ENCODE data around the gene SOS1.

SOS1 gene

DNA sequence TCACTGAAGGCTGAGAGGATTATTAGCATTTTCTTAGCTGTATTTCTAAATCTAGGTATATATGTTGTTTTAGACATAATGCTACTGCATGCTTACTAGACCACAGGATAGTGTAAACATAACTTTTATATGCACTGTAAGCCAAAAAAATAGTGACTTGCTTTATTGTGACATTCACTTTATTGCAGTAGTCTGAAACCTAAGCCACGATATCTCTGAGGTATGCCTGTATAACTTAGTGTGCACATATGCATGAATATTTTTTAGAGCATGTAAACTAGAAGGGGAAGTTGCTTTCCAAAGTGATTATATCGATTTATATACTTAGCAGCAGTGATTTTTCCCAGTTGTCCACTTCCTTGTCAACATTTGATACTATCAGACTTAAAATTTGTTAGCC is 81.8 kb downstream of the SOS1 start:
- Mint-ChIP-seq H3K9me3 (no peaks in the 10 kb centered on the region), H3K27ac (no peak overlapping the region), H3K27me3 (no peaks in the 10 kb centered on the region), H3K4me3 (no peak overlapping the region), H3K4me1 (no peaks in the 10 kb centered on the region)
- ATAC-seq: no peak
- DNase-seq: no peak

DNA sequence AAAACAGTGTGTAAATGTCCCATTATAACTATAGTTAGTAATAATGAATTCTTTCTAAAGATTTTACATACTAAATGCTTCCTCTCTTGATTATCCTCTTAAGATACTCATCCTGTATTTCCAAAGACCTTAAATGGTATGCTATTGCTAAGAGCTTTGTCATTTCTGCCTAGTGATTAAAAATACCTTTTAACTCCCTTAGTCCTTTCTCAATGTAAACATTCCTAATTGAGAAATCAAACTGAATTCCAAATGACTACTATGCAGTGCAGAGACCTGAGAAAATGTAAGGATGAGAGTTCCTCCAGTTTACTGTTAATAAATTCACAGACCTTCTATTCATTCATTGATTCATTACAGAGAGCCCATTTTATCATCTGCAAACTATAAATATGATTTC is 86.9 kb downstream of the SOS1 start:
- Mint-ChIP-seq H3K27me3 (no peaks in the 10 kb centered on the region), H3K27ac (no peak overlapping the region)

GRCh38 chr2:39027421-39027820 is 93.4 kb downstream of the SOS1 start:
- no peak overlapping the region for H3K4me3 Mint-ChIP-seq
- no peak for ATAC-seq
- no peaks in the 10 kb centered on the region for H3K27me3 Mint-ChIP-seq
- H3K9me3 Mint-ChIP-seq: no peaks in the 10 kb centered on the region
- peaks cover 1% of the 10 kb centered on the region for H3K4me1 Mint-ChIP-seq
- no peak for DNase-seq
- H3K27ac Mint-ChIP-seq: no peak overlapping the region

More for the DNA sequence above, 86.9 kb downstream of the SOS1 start:
- H3K4me3 Mint-ChIP-seq: no peak overlapping the region
- peaks cover 6% of the 10 kb centered on the region for H3K4me1 Mint-ChIP-seq
- H3K9me3 Mint-ChIP-seq: no peaks in the 10 kb centered on the region
- no peak for DNase-seq
- no peak for ATAC-seq

- Mint-ChIP-seq H3K4me3 (no peak overlapping the region), H3K9me3 (no peaks in the 10 kb centered on the region), H3K4me1 (no peaks in the 10 kb centered on the region), H3K27me3 (no peaks in the 10 kb centered on the region), H3K27ac (no peak overlapping the region)
- DNase-seq (no peak), ATAC-seq (no peak)
Measured at GRCh38 chr2:39024833-39025232, 96.0 kb downstream of the SOS1 start.

- no peak for ATAC-seq
- DNase-seq: no peak
- H3K27me3 Mint-ChIP-seq: no peaks in the 10 kb centered on the region
- no peak overlapping the region for H3K27ac Mint-ChIP-seq
- no peak overlapping the region for H3K4me3 Mint-ChIP-seq
- H3K4me1 Mint-ChIP-seq: no peaks in the 10 kb centered on the region
- no peaks in the 10 kb centered on the region for H3K9me3 Mint-ChIP-seq
Measured at GRCh38 chr2:39023649-39024048, 97.2 kb downstream of the SOS1 start.

DNA sequence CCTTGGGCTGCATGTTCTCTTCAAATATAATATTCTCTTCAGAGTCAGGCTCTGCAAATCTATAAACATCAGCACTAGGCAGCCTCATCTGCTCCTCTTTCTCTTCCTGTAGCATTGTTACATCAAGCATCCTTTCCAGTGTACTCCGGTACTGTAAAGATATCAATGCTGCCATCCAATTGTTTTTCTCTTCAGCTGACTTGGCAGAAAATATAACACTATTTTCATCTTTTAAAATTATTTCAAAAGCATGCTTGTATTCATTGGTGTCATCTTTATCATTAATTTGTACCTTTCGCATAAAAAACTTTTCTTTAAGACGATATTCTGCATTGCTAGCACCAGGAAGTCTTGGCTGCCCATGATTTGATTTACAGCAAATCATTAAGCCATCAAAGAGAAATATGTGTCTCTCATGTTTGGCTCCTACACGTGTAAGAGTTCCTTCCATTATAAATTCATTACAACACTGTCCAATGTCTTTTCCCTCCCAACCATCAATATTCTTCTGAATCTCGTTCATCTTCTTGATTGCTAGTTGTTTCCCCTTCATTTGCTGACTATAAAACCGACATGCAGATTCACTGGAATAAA is 98.1 kb downstream of the SOS1 start:
- Mint-ChIP-seq H3K4me1 (no peaks in the 10 kb centered on the region), H3K27ac (peak overlapping the region in 1 of 2 donors; percentile 21), H3K9me3 (no peaks in the 10 kb centered on the region), H3K4me3 (no peak overlapping the region), H3K27me3 (no peaks in the 10 kb centered on the region)
- DNase-seq (no peak), ATAC-seq (no peak)

DNA sequence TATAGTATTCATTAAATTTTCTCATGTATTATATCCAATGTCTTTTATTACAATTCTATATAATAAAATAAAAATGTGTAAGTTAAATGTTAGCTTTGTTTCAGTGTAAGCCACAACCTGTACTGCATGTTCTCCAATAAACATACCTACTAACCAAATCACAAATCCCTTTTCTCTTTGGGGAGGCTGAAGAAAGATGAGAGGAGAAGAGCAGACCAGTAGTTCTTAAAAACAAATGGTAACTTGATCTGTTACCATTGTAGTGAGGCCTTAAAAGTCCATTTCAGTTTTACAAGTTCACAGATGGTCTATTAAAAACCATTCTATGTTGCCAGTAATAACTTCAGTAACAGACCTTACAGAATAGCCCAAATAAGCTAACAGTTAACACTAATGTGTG is 100.5 kb downstream of the SOS1 start:
- no peak overlapping the region for H3K4me3 Mint-ChIP-seq
- H3K27me3 Mint-ChIP-seq: no peaks in the 10 kb centered on the region
- no peak overlapping the region for H3K27ac Mint-ChIP-seq
- no peak for ATAC-seq
- no peaks in the 10 kb centered on the region for H3K9me3 Mint-ChIP-seq
- DNase-seq: no peak
- H3K4me1 Mint-ChIP-seq: no peaks in the 10 kb centered on the region

DNA sequence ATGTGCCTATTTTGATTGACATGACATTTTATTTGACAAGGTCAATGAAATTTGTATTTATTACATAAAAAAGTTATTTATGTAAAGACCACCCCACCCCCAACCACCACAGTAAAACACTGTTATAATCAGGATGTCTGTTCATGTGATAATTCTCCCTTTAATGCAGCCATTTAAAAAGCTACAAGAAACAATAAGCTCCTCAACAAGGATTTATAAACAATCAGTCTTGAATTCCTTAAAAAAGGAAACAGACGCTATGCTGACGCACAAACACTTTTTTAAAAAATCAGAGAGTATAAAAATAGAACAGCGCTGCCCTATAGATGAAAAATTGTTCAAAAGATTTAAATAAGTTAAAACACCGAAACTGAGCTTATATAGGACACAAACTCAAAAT is 102.2 kb downstream of the SOS1 start:
- Mint-ChIP-seq H3K27me3 (no peaks in the 10 kb centered on the region), H3K4me1 (no peaks in the 10 kb centered on the region), H3K4me3 (no peak overlapping the region), H3K9me3 (no peaks in the 10 kb centered on the region), H3K27ac (no peak overlapping the region)
- no peak for ATAC-seq
- no peak for DNase-seq

DNA sequence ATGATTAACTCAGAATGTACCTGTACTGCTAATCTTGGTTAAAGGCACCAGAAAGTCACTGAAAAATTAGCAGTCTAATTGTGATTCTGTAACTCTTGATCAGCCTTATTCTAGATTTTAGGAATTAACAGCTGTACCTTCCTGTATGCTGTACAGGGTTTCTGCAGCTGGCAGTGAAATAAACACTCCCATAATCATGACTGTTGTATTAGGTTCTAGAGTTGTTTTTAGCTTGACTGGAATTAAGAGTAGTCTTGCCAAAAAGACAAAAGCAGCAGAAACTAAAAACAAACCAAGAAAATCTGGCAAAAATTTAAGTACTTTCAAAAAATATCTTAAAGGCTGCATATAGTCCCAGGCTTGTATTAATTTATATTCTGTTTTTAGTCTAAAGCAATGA is 103.5 kb downstream of the SOS1 start:
- H3K27ac Mint-ChIP-seq: no peak overlapping the region
- H3K4me1 Mint-ChIP-seq: no peaks in the 10 kb centered on the region
- DNase-seq: no peak
- H3K4me3 Mint-ChIP-seq: no peak overlapping the region
- H3K27me3 Mint-ChIP-seq: no peaks in the 10 kb centered on the region
- H3K9me3 Mint-ChIP-seq: no peaks in the 10 kb centered on the region
- ATAC-seq: no peak

- no peak for DNase-seq
- H3K27ac Mint-ChIP-seq: peak overlapping the region in 1 of 2 donors; percentile 29
Measured at GRCh38 chr2:39015424-39015823, 105.4 kb downstream of the SOS1 start.

DNA sequence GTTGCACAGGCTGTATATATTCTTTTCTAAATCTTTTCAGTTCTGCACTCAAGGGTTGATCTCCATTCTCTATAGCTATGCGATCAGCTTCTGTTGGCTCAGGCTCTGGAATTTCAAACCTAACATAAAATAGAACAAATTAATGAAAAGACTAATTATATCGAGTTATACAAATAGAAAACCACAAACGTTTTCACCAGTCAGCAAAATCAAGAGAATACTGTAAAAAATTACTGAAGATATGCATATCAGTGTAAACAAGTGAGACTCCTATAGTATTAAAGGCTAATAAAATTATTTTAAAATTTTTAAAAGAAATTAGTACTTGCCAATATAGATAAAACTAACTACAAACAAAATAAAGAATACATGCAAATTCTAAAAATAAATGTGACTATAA is 107.0 kb downstream of the SOS1 start:
- DNase-seq: no peak
- Mint-ChIP-seq H3K4me1 (peaks cover 8% of the 10 kb centered on the region), H3K9me3 (no peaks in the 10 kb centered on the region), H3K4me3 (no peak overlapping the region), H3K27me3 (no peaks in the 10 kb centered on the region), H3K27ac (no peak overlapping the region)
- no peak for ATAC-seq

More at GRCh38 chr2:39015424-39015823, 105.4 kb downstream of the SOS1 start:
- Mint-ChIP-seq H3K9me3 (no peaks in the 10 kb centered on the region), H3K4me1 (no peaks in the 10 kb centered on the region), H3K4me3 (no peak overlapping the region), H3K27me3 (no peaks in the 10 kb centered on the region)
- no peak for ATAC-seq

DNA sequence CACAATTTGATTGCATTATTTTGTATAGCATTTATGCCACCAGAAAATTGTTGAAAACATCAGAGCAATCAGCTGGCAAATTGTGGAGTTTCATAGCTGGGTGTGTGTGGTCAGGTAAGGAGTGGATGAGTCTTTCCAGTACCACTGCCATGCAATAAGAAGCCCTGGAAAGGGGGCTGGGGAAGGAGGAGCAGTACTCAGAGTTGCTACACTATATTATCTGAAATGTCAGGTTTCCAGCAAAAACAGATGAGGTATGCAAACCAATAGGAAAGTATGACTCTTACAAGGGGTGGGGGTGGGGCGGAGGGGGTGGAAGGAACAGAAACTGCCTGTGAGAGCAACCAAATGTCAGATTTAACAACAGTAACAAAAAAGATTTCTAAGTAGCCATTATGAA is 112.2 kb downstream of the SOS1 start:
- ATAC-seq: peak; percentile 57
- H3K27me3 Mint-ChIP-seq: no peaks in the 10 kb centered on the region
- peaks cover 23% of the 10 kb centered on the region for H3K4me1 Mint-ChIP-seq
- peak in 1 of 2 donors; percentile 12 for DNase-seq
- no peak overlapping the region for H3K4me3 Mint-ChIP-seq
- no peaks in the 10 kb centered on the region for H3K9me3 Mint-ChIP-seq
- H3K27ac Mint-ChIP-seq: peak overlapping the region in 1 of 2 donors; percentile 68

GRCh38 chr2:39007875-39008504 is 112.9 kb downstream of the SOS1 start:
- H3K4me1 Mint-ChIP-seq: peaks cover 23% of the 10 kb centered on the region
- H3K27me3 Mint-ChIP-seq: no peaks in the 10 kb centered on the region
- no peak overlapping the region for H3K4me3 Mint-ChIP-seq
- no peaks in the 10 kb centered on the region for H3K9me3 Mint-ChIP-seq
- ATAC-seq (no peak), DNase-seq (no peak)
- H3K27ac Mint-ChIP-seq: peak overlapping the region in 1 of 2 donors; percentile 69

DNA sequence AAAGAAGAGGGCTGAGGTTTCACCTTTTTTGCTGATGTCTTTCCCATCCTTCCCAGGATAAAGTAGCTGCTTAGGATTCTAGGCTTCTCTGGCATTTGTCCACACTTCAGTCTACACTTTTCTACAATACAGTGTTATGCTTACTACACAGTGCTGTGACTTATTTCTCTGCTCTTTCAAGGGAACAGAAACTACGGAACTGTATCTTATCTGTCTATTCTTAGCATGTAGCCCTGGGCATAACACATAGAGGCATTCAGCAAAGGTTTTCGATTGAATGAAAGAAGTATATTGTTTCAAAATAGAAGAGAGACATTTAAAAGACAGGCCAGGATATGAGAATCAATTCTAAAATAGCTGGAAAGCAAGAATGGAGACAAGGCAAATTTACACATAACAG is 120.3 kb downstream of the SOS1 start:
- Mint-ChIP-seq H3K4me1 (no peaks in the 10 kb centered on the region), H3K27ac (no peak overlapping the region), H3K9me3 (no peaks in the 10 kb centered on the region), H3K4me3 (no peak overlapping the region), H3K27me3 (no peaks in the 10 kb centered on the region)
- ATAC-seq (no peak), DNase-seq (no peak)

DNA sequence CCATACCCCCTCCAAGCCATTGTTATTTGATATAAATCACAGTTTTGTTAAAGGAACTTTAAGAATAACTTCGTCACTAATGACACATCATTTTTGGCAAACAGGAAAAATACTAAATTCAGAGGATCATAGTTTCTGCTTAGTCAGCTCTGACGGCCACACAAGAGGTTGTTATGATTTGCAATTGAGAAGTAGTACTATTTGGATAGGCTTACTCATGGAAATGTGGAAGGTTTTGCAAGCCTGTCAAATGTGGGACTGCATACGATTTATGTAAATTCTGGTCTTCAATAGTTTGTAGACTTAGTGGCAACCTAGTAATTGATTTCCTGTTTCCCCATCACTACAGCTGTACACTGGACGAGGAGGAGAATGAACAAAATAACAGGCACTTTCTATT is 123.1 kb downstream of the SOS1 start:
- H3K27ac Mint-ChIP-seq: no peak overlapping the region
- ATAC-seq (no peak), DNase-seq (no peak)
- H3K27me3 Mint-ChIP-seq: no peaks in the 10 kb centered on the region
- no peaks in the 10 kb centered on the region for H3K4me1 Mint-ChIP-seq
- H3K9me3 Mint-ChIP-seq: no peaks in the 10 kb centered on the region
- no peak overlapping the region for H3K4me3 Mint-ChIP-seq

DNA sequence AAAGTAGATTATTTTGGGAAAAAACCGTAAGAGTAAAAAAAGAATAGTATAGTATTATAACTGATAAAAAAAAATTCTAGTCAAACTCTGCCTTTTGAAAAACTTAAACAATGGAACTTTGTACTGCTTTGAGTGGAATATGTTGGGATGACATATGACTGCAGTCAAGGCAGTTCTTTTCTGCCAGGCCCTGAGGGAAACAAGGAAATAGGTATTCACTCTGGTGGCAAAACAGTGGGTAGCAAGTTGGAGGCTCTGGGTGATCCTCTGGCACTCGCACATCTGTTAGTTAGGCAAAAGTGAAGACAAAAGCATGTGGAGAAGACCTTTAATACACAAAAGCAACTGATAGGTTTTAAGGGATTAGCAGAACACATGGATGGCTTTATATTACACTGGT is 129.0 kb downstream of the SOS1 start:
- no peaks in the 10 kb centered on the region for H3K4me1 Mint-ChIP-seq
- no peaks in the 10 kb centered on the region for H3K9me3 Mint-ChIP-seq
- H3K27me3 Mint-ChIP-seq: no peaks in the 10 kb centered on the region
- ATAC-seq (no peak), DNase-seq (no peak)
- H3K4me3 Mint-ChIP-seq: no peak overlapping the region
- no peak overlapping the region for H3K27ac Mint-ChIP-seq

DNA sequence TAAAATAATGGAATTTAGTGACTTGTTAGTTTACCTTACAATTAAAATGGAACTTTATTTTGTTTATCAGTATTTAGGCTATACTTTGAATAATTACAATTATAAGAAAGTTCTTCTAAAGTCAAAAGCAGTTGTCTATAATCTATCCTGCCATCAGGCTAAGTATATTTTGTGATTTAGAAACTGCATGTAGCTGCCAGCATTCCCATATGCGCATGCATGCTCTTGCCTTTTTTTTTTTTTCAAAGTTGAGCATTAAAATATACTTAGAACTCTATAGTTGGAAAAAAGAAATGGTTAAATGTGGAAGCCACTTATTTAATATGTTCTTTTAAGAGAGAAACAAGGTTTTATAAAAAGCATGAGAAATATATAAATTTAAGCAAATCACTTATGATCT is 132.1 kb downstream of the SOS1 start:
- Mint-ChIP-seq H3K27me3 (no peaks in the 10 kb centered on the region), H3K27ac (no peak overlapping the region)
- DNase-seq: no peak

More for the DNA sequence above, 132.1 kb downstream of the SOS1 start:
- no peaks in the 10 kb centered on the region for H3K9me3 Mint-ChIP-seq
- no peak for ATAC-seq
- H3K4me1 Mint-ChIP-seq: no peaks in the 10 kb centered on the region
- no peak overlapping the region for H3K4me3 Mint-ChIP-seq

Measured in stimulated activated naive CD8-positive, alpha-beta T cell treated with anti-CD3 and anti-CD28 coated beads, Interleukin-15, amount 100 ng/mL, for 72 hours (primary cell).